ENCODE data around the gene DCDC1. TPM values are rescaled to one million over a fixed set of nuclear protein-coding genes. Genes with fewer than 3 reads are reported as not detected.

The DCDC1 gene
- total RNA-seq, 1 donor from 2014 or later: not detected

- intact Hi-C loops (cut with DNase I): no loop called here
- TF ChIP-seq POLR2AphosphoS5 (IDR thresholded peaks at IDR 0.05; ENCODE audit: insufficient read depth in 1 of 2, low read depth in 1 of 2) (no peak), CTCF (IDR thresholded peaks at IDR 0.05) (no peak), POLR2A (IDR thresholded peaks at IDR 0.05) (no peak)
- no peak overlapping the region for H3K27ac ChIP-seq
- no peak overlapping the region for H3K4me3 ChIP-seq
- H3K36me3 ChIP-seq: no peaks in the 10 kb centered on the region
- H3K9me3 ChIP-seq: no peaks in the 10 kb centered on the region
- H3K4me1 ChIP-seq: no peaks in the 10 kb centered on the region
- no peak for DNase-seq (ENCODE audit: extremely low spot score in 2 of 2)
- no peaks in the 10 kb centered on the region for H3K27me3 ChIP-seq
Observed at GRCh38 chr11:30852645-30853044, 516.9 kb downstream of the DCDC1 start.

- Histone ChIP-seq H3K9me3 (no peaks in the 10 kb centered on the region), H3K4me3 (no peak overlapping the region), H3K36me3 (no peaks in the 10 kb centered on the region), H3K27me3 (no peaks in the 10 kb centered on the region), H3K4me1 (no peaks in the 10 kb centered on the region), H3K27ac (no peak overlapping the region)
- no peak for DNase-seq (ENCODE audit: extremely low spot score in 2 of 2)
- intact Hi-C loops (cut with DNase I): no loop called here
- TF ChIP-seq POLR2A (IDR thresholded peaks at IDR 0.05) (no peak), POLR2AphosphoS5 (IDR thresholded peaks at IDR 0.05; ENCODE audit: insufficient read depth in 1 of 2, low read depth in 1 of 2) (no peak), CTCF (IDR thresholded peaks at IDR 0.05) (no peak)
Observed at GRCh38 chr11:30852091-30852490, 517.4 kb downstream of the DCDC1 start.

- Histone ChIP-seq H3K27me3 (no peaks in the 10 kb centered on the region), H3K4me3 (no peak overlapping the region), H3K9me3 (no peaks in the 10 kb centered on the region), H3K4me1 (no peaks in the 10 kb centered on the region), H3K36me3 (no peaks in the 10 kb centered on the region), H3K27ac (no peak overlapping the region)
- intact Hi-C loops (cut with DNase I): no loop called here
- DNase-seq (ENCODE audit: extremely low spot score in 2 of 2): no peak
- TF ChIP-seq CTCF (IDR thresholded peaks at IDR 0.05) (no peak), POLR2A (IDR thresholded peaks at IDR 0.05) (no peak), POLR2AphosphoS5 (IDR thresholded peaks at IDR 0.05; ENCODE audit: insufficient read depth in 1 of 2, low read depth in 1 of 2) (no peak)
Observed at GRCh38 chr11:30837252-30837651, 532.3 kb downstream of the DCDC1 start.

GRCh38 chr11:30832831-30833230 is 536.7 kb downstream of the DCDC1 start:
- Histone ChIP-seq H3K27me3 (no peaks in the 10 kb centered on the region), H3K36me3 (no peaks in the 10 kb centered on the region), H3K4me1 (no peaks in the 10 kb centered on the region), H3K27ac (no peak overlapping the region), H3K4me3 (no peak overlapping the region), H3K9me3 (no peaks in the 10 kb centered on the region)
- intact Hi-C loops (cut with DNase I): no loop called here
- TF ChIP-seq CTCF (IDR thresholded peaks at IDR 0.05) (no peak), POLR2A (IDR thresholded peaks at IDR 0.05) (no peak), POLR2AphosphoS5 (IDR thresholded peaks at IDR 0.05; ENCODE audit: insufficient read depth in 1 of 2, low read depth in 1 of 2) (no peak)
- no peak for DNase-seq (ENCODE audit: extremely low spot score in 2 of 2)

- Histone ChIP-seq H3K4me1 (no peaks in the 10 kb centered on the region), H3K36me3 (no peaks in the 10 kb centered on the region), H3K27ac (no peak overlapping the region), H3K4me3 (no peak overlapping the region), H3K27me3 (no peaks in the 10 kb centered on the region), H3K9me3 (no peaks in the 10 kb centered on the region)
- TF ChIP-seq POLR2A (IDR thresholded peaks at IDR 0.05) (no peak), POLR2AphosphoS5 (IDR thresholded peaks at IDR 0.05; ENCODE audit: insufficient read depth in 1 of 2, low read depth in 1 of 2) (no peak)
- intact Hi-C loops (cut with DNase I): no loop called here
- no peak for DNase-seq (ENCODE audit: extremely low spot score in 2 of 2)
Observed at GRCh38 chr11:30830681-30831080, 538.9 kb downstream of the DCDC1 start.
